ENCODE measurements around the gene SRA1. TPM values are rescaled to one million over a fixed set of nuclear protein-coding genes. Genes with fewer than 3 reads are reported as not detected.

SRA1 gene
- total RNA-seq, 4 donors from 2014 or later: 19.9 to 36.3 (median 26.5) TPM

DNA sequence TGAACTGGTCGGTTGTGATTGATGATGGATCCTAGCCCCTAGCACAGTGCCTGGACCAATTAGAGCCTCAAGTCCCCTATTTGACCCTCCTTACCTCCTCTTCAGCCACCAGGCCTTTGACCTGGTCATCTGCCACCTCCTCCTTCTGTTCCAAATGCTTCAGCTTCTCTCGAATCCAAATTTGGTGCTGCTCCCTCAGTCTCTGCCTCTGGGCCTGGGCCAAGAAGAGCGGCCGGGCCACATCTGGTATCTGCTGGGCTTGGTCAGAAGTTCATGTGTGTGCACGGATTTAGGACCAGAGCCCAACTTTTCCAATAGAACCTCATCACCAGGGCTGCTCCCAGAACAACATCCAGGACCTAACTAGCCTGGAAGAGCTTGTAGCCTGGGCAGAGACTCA is 13.8 kb upstream of the SRA1 start:
- intact Hi-C loops (cut with DNase I; ENCODE audit: low total_unique reads): no loop called here
- no peak for DNase-seq
- WGBS, 2 donors (ENCODE audit: low coverage in 1 of 2): 86% methylated on average over 5 of the region's 5 CpGs; no CpG with 5 or more reads in 1 of the 2 donors
- Histone ChIP-seq H3K9me3 (no peaks in the 10 kb centered on the region), H3K27me3 (no peaks in the 10 kb centered on the region), H3K27ac (peak overlapping the region; percentile 19 to 69 (median 50)), H3K4me3 (no peak overlapping the region), H3K4me1 (peaks cover under 1 to 40% (median 7%) of the 10 kb centered on the region in 4 donors), H3K36me3 (peaks cover 0 to 10% (median 0%) of the 10 kb centered on the region in 4 donors)
- TF ChIP-seq POLR2AphosphoS5 (IDR thresholded peaks at IDR 0.05): no peak
- in situ Hi-C loops (cut with MboI; ENCODE audit: low pct_ligation_motif_present in 1 of 4, low pct_unique_long_range_greater_than_20kb in 1 of 4, low sequenced_read_pairs in 3 of 4): loop anchor here in 2 of 4 donors (10.0 to 25.0 kb wide), 2 partner anchors 64 to 91 kb away; partner anchors contain the start of genes CD14 (in 1 of the 2), DND1 (in 1 of the 2), TMCO6 (in 1 of the 2) and WDR55 (in 1 of the 2)

- intact Hi-C loops (cut with DNase I; ENCODE audit: low total_unique reads) (no loop called here), in situ Hi-C loops (cut with MboI; ENCODE audit: low pct_ligation_motif_present in 1 of 4, low pct_unique_long_range_greater_than_20kb in 1 of 4, low sequenced_read_pairs in 3 of 4) (loop anchor here in 2 of 4 donors (10.0 to 25.0 kb wide), 2 partner anchors 64 to 92 kb away; partner anchors contain the start of genes CD14 (in 1 of the 2), DND1 (in 1 of the 2), TMCO6 (in 1 of the 2) and WDR55 (in 1 of the 2))
- peak overlapping the region; percentile 52 to 71 (median 62) for H3K27ac ChIP-seq
- H3K27me3 ChIP-seq: no peaks in the 10 kb centered on the region
- peaks cover 0 to 10% (median 0%) of the 10 kb centered on the region in 4 donors for H3K36me3 ChIP-seq
- TF ChIP-seq EP300 (IDR thresholded peaks at IDR 0.05; ENCODE audit: low read depth): no peak
- TF ChIP-seq, protein P1, sequence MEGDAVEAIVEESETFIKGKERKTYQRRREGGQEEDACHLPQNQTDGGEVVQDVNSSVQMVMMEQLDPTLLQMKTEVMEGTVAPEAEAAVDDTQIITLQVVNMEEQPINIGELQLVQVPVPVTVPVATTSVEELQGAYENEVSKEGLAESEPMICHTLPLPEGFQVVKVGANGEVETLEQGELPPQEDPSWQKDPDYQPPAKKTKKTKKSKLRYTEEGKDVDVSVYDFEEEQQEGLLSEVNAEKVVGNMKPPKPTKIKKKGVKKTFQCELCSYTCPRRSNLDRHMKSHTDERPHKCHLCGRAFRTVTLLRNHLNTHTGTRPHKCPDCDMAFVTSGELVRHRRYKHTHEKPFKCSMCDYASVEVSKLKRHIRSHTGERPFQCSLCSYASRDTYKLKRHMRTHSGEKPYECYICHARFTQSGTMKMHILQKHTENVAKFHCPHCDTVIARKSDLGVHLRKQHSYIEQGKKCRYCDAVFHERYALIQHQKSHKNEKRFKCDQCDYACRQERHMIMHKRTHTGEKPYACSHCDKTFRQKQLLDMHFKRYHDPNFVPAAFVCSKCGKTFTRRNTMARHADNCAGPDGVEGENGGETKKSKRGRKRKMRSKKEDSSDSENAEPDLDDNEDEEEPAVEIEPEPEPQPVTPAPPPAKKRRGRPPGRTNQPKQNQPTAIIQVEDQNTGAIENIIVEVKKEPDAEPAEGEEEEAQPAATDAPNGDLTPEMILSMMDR (IDR thresholded peaks at IDR 0.05): no peak
- DNase-seq: no peak
- no peak overlapping the region for H3K4me3 ChIP-seq
- H3K4me1 ChIP-seq: peaks cover 7 to 46% (median 13%) of the 10 kb centered on the region in 4 donors
- no peaks in the 10 kb centered on the region for H3K9me3 ChIP-seq
- 100% methylated on average over 1 of the region's 1 CpG; no CpG with 5 or more reads in 1 of the 2 donors for WGBS, 2 donors (ENCODE audit: low coverage in 1 of 2)
Measured at GRCh38 chr5:140570488-140570887, 13.2 kb upstream of the SRA1 start.

DNA sequence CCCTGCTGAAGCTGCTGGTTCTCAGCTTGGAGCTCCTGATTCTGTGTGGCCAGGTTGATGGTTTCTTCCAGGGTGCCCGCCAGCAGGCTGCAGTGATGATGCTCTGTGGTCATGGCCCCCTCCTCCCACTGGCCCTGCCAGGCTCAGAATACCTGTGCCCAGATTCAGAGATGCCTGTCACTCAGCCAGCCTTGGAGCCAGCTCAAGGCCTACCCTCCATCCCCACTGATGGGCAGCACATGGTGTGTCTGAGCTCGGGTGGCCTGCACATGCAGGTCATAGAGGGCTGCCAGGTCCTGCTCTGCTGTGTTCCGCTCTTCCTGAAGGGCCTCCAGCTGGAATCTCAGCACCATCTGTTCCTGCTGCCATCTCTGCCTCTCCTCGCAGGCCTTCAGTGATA is 12.8 kb upstream of the SRA1 start:
- DNase-seq: no peak
- WGBS, 2 donors (ENCODE audit: low coverage in 1 of 2): 95% methylated on average over 4 of the region's 4 CpGs; no CpG with 5 or more reads in 1 of the 2 donors
- Histone ChIP-seq H3K27ac (peak overlapping the region; percentile 52 to 71 (median 62)), H3K27me3 (no peaks in the 10 kb centered on the region), H3K4me1 (peaks cover 11 to 50% (median 17%) of the 10 kb centered on the region in 4 donors), H3K9me3 (no peaks in the 10 kb centered on the region), H3K4me3 (no peak overlapping the region), H3K36me3 (peaks cover 0 to 10% (median 0%) of the 10 kb centered on the region in 4 donors)
- intact Hi-C loops (cut with DNase I; ENCODE audit: low total_unique reads): no loop called here
- TF ChIP-seq EP300 (IDR thresholded peaks at IDR 0.05; ENCODE audit: low read depth): no peak
- no peak for TF ChIP-seq POLR2AphosphoS5 (IDR thresholded peaks at IDR 0.05)
- no peak for TF ChIP-seq POLR2A (IDR thresholded peaks at IDR 0.05)
- TF ChIP-seq, protein P1 (IDR thresholded peaks at IDR 0.05): no peak
- in situ Hi-C loops (cut with MboI; ENCODE audit: low pct_ligation_motif_present in 1 of 4, low pct_unique_long_range_greater_than_20kb in 1 of 4, low sequenced_read_pairs in 3 of 4): loop anchor here in 2 of 4 donors (10.0 to 25.0 kb wide), 2 partner anchors 65 to 92 kb away; partner anchors contain the start of genes CD14 (in 1 of the 2), DND1 (in 1 of the 2), TMCO6 (in 1 of the 2) and WDR55 (in 1 of the 2)

GRCh38 chr5:140569197-140569596 is 11.9 kb upstream of the SRA1 start:
- Histone ChIP-seq H3K27ac (peak overlapping the region; percentile 52 to 71 (median 62)), H3K4me1 (peaks cover 11 to 47% (median 15%) of the 10 kb centered on the region in 4 donors), H3K36me3 (peaks cover 0 to 10% (median 0%) of the 10 kb centered on the region in 4 donors), H3K9me3 (no peaks in the 10 kb centered on the region), H3K27me3 (no peaks in the 10 kb centered on the region), H3K4me3 (no peak overlapping the region)
- DNase-seq: no peak
- no peak for TF ChIP-seq POLR2A (IDR thresholded peaks at IDR 0.05)
- no peak for TF ChIP-seq EP300 (IDR thresholded peaks at IDR 0.05; ENCODE audit: low read depth)
- TF ChIP-seq, protein P1 (IDR thresholded peaks at IDR 0.05): no peak
- TF ChIP-seq POLR2AphosphoS5 (IDR thresholded peaks at IDR 0.05): no peak
- 34 to 56% methylated on average over 3 to 4 of the region's 4 CpGs for WGBS, 2 donors (ENCODE audit: low coverage in 1 of 2)
- intact Hi-C loops (cut with DNase I; ENCODE audit: low total_unique reads) (loop anchor here (5.0 kb wide), 1 partner anchor 68 kb away; the partner anchor contains the start of gene TMCO6), in situ Hi-C loops (cut with MboI; ENCODE audit: low pct_ligation_motif_present in 1 of 4, low pct_unique_long_range_greater_than_20kb in 1 of 4, low sequenced_read_pairs in 3 of 4) (loop anchor here in 3 of 4 donors (10.0 to 25.0 kb wide), 3 partner anchors 66 to 136 kb away; partner anchors contain the start of genes CD14 (in 2 of the 3), TMCO6 (in 2 of the 3), DND1 (in 1 of the 3) and WDR55 (in 1 of the 3))

All from transverse colon (tissue), 4 donors.